Measurements from ENCODE around the gene B4GALT5.

The B4GALT5 gene

DNA sequence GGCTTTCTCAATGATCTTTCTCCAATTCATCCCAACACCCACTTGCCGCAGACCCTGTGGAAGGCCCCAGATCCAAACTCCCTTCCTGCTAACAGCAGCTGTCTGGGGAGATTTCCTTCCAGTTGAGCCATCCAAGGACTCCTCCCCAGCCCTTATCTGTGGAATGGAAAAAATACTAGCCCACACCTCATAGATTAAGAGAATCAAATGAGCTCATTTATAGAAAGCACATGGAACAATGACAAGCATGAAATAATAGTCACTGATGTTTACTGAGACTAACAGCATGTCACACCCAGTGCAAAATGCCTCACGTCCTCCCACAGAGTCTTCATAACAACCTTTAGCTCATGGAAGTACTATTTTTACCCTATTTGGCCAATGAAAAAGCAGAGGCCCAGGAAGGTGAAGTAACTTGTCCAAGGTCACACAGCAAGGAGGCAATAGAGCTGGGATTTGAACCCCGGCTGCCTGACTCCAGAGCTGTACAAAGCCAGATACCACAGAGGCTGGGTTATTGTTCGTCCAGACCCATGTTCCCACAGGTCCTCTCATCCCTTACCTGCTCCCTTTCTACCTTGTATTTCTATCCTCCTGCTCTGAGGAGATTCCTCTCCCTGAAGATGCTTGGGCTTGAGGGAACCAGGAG is 122.3 kb downstream of the B4GALT5 start:
- no peak overlapping the region for H3K27ac ChIP-seq (ENCODE audit: poor library complexity, severe bottlenecking)
- no peak overlapping the region for H3K4me3 ChIP-seq (ENCODE audit: severe bottlenecking)

DNA sequence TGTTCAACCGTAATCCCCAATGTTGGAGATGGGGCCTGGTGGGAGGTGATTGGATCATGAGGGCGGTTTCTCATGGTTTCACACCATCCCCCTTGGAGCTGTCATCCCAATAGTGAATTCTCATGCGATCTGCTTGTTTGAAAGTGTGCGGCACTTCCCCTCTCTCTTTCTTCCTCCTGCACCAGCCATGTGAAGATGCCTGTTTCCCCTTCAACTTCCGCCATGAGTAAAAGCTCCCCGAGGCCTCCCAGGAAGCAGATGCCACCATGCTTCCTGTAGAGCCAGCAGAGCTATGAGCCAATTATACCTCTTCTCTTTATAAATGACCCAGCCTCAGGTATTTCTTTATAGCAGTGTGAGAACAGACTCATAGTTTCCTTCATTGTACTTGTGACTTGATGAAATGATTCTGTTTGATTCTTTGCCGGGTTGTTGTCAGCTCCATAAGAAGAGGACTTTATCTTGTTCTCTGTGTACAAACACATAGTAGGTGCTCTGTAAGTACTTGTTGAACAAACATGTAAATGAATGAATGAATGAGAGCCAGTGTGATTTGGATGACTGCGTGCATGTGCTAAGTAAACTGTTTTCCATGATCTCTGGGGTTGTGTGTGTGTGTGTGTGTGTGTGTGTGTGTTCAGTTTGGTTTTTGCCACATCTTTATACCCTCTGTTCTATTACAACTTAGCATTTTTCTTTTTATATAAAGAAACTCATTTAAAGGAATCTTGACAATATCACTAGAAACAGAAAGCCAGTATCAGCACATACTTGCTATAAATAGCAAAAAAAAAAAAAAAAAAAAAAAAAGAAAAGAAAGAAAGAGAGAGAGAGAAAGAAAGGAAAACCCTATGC is 123.3 kb downstream of the B4GALT5 start:
- H3K4me3 ChIP-seq (ENCODE audit: severe bottlenecking) = no peak overlapping the region
- H3K36me3 ChIP-seq (ENCODE audit: low read depth) = no peaks in the 10 kb centered on the region
- no peaks in the 10 kb centered on the region for H3K4me1 ChIP-seq (ENCODE audit: insufficient read depth, poor library complexity, severe bottlenecking)
- TF ChIP-seq, protein P1, sequence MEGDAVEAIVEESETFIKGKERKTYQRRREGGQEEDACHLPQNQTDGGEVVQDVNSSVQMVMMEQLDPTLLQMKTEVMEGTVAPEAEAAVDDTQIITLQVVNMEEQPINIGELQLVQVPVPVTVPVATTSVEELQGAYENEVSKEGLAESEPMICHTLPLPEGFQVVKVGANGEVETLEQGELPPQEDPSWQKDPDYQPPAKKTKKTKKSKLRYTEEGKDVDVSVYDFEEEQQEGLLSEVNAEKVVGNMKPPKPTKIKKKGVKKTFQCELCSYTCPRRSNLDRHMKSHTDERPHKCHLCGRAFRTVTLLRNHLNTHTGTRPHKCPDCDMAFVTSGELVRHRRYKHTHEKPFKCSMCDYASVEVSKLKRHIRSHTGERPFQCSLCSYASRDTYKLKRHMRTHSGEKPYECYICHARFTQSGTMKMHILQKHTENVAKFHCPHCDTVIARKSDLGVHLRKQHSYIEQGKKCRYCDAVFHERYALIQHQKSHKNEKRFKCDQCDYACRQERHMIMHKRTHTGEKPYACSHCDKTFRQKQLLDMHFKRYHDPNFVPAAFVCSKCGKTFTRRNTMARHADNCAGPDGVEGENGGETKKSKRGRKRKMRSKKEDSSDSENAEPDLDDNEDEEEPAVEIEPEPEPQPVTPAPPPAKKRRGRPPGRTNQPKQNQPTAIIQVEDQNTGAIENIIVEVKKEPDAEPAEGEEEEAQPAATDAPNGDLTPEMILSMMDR (IDR thresholded peaks at IDR 0.05; ENCODE audit: poor library complexity, severe bottlenecking) = no peak
- no peaks in the 10 kb centered on the region for H3K27me3 ChIP-seq (ENCODE audit: insufficient read depth, poor library complexity, severe bottlenecking)
- DNase-seq (ENCODE audit: low spot score) (no peak), ATAC-seq (ENCODE audit: low read depth) (no peak)
- H3K27ac ChIP-seq (ENCODE audit: poor library complexity, severe bottlenecking) = no peak overlapping the region
- no peaks in the 10 kb centered on the region for H3K9me3 ChIP-seq (ENCODE audit: severe bottlenecking)

More for the DNA sequence above, 122.3 kb downstream of the B4GALT5 start:
- TF ChIP-seq, protein P1 (IDR thresholded peaks at IDR 0.05; ENCODE audit: poor library complexity, severe bottlenecking) = no peak
- no peaks in the 10 kb centered on the region for H3K9me3 ChIP-seq (ENCODE audit: severe bottlenecking)
- no peaks in the 10 kb centered on the region for H3K4me1 ChIP-seq (ENCODE audit: insufficient read depth, poor library complexity, severe bottlenecking)
- H3K36me3 ChIP-seq (ENCODE audit: low read depth) = no peaks in the 10 kb centered on the region
- H3K27me3 ChIP-seq (ENCODE audit: insufficient read depth, poor library complexity, severe bottlenecking) = no peaks in the 10 kb centered on the region
- ATAC-seq (ENCODE audit: low read depth) (no peak), DNase-seq (ENCODE audit: low spot score) (no peak)

DNA sequence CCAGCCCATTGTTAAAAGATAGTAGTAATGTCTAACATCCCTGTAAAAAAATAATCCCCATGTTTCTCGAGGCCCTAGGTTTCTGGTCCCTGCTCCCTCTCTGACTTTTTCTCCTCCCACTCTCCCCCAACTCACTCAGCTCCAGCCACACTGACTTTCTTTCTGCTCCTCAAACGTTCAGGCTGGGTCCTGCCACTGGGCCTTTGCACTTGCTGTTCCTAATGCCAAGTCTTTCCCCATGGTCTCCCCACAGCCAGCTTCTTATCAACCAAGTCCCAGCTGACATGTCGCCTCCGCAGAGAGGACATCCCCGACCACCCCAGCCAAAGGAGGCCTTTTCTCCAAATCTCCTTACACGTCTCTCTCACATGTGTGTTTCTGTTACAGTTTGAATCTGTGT is 123.9 kb downstream of the B4GALT5 start:
- ATAC-seq (ENCODE audit: low read depth) (no peak), DNase-seq (ENCODE audit: low spot score) (no peak)
- Histone ChIP-seq H3K36me3 (ENCODE audit: low read depth) (no peaks in the 10 kb centered on the region), H3K4me1 (ENCODE audit: insufficient read depth, poor library complexity, severe bottlenecking) (no peaks in the 10 kb centered on the region), H3K27ac (ENCODE audit: poor library complexity, severe bottlenecking) (no peak overlapping the region), H3K9me3 (ENCODE audit: severe bottlenecking) (no peaks in the 10 kb centered on the region), H3K4me3 (ENCODE audit: severe bottlenecking) (no peak overlapping the region), H3K27me3 (ENCODE audit: insufficient read depth, poor library complexity, severe bottlenecking) (no peaks in the 10 kb centered on the region)
- TF ChIP-seq, protein P1 (IDR thresholded peaks at IDR 0.05; ENCODE audit: poor library complexity, severe bottlenecking) = no peak

DNA sequence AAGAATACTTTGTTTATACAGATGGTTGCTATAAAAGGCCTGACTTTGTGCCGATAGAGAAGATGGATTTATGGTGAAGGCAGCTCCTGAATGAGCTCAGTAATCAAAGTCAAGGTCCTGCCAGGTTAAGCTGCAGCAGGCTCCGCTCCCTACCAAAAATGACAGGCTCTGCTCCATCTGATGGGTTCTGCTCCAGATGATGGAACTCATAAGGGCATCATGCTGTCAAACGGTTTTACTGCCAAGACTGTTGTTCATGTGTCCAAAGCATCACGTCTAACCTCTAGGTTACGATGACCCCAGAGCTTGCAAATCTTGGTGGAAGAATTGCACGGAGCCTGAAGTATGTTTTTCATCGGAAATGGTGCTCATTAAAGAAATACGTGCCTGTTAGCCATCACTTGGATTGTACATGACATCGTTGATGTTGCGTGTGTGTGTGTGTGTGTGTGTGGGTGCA is 126.5 kb downstream of the B4GALT5 start:
- H3K4me1 ChIP-seq (ENCODE audit: insufficient read depth, poor library complexity, severe bottlenecking) = peaks cover 4% of the 10 kb centered on the region
- H3K27ac ChIP-seq (ENCODE audit: poor library complexity, severe bottlenecking) = no peak overlapping the region
- TF ChIP-seq, protein P1 (IDR thresholded peaks at IDR 0.05; ENCODE audit: poor library complexity, severe bottlenecking) = no peak
- H3K4me3 ChIP-seq (ENCODE audit: severe bottlenecking) = no peak overlapping the region
- no peaks in the 10 kb centered on the region for H3K9me3 ChIP-seq (ENCODE audit: severe bottlenecking)
- DNase-seq (ENCODE audit: low spot score) (no peak), ATAC-seq (ENCODE audit: low read depth) (no peak)
- no peaks in the 10 kb centered on the region for H3K36me3 ChIP-seq (ENCODE audit: low read depth)
- no peaks in the 10 kb centered on the region for H3K27me3 ChIP-seq (ENCODE audit: insufficient read depth, poor library complexity, severe bottlenecking)
